B cell (primary cell): ENCODE results near the gene DAP.

ENCODE experiments used
- CTCF ChIP-seq: fragments of 200-600 bp; IDR thresholded peaks from one replicate; pipeline ENCODE4 v1.8.0; 2022; ENCODE audit warnings: antibody characterized with exemption, mild to moderate bottlenecking
- EZH2 ChIP-seq: IDR thresholded peaks from 2 replicates; pipeline ENCODE4 v1.6.1; 2012; ENCODE audit warnings: borderline replicate concordance, low read depth, mild to moderate bottlenecking, moderate library complexity, low read length; ENCODE audit not compliant: insufficient read depth, poor library complexity, severe bottlenecking

- TF ChIP-seq CTCF (no peak), EZH2 (no peak)
These were observed 32.8 kb upstream of the DAP start for GRCh38 chr5:10793785-10794184.
